Measurements from ENCODE around the gene SIGLEC15. TPM values are rescaled to one million over a fixed set of nuclear protein-coding genes. Genes with fewer than 3 reads are reported as not detected.

SIGLEC15 gene
- total RNA-seq, result 0.26 TPM in 1 of 2 replicates, not detected in the other

DNA sequence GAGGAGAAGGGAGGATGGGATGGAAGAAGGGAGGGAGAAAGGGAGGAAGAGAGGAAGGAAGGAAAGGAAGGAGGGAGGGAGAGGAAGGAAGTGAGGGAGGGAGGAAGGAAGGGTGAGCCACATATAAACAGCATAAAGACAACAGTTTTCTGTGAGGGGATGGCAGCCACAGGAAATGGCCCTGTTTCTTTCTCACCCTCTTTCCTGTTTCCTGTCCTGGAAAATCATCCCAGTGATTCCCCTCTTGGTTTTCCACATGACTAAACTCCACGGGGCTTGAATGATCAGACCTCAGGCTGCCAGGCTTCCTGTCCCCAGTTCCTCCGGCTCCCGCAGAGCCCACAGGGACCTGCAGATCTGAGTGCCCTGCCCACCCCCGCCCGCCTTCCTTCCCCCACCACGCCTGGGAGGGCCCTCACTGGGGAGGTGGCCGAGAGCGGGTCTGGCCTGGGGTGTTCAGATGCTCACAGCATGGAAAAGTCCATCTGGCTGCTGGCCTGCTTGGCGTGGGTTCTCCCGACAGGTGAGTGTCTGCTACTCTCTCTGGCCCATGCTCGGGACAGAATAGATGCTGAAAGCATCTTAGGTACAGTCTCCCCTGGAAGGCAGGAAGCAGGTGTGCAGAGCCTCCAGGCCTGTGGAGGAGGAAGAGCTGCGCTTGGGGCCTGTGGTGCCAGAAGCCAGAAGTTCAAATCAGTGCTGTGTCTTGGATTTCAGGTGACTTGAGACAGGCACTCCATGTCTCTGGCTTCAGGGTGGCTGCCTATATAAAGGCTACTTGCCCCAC, at the start of gene SIGLEC15:
SIGLEC15 (plus strand) TSS at position 418 of the 787 bp plus-strand sequence; CDS start at position 472, 54 bp downstream.
- Histone ChIP-seq H3K36me3 (ENCODE audit: control insufficient read depth, insufficient read depth, low read length) (no peaks in the 10 kb centered on the region), H3K4me3 (ENCODE audit: low read depth, low read length) (no peak within 1 kb of the TSS), H3K27me3 (ENCODE audit: control insufficient read depth, insufficient read depth, low read length) (no peaks in the 10 kb centered on the region)
- no peak for FAIRE-seq
- no peak for TF ChIP-seq CTCF (IDR thresholded peaks at IDR 0.05; ENCODE audit: insufficient read depth, low read length, severe bottlenecking)
- DNase-seq (ENCODE audit: low read depth), result no peak

DNA sequence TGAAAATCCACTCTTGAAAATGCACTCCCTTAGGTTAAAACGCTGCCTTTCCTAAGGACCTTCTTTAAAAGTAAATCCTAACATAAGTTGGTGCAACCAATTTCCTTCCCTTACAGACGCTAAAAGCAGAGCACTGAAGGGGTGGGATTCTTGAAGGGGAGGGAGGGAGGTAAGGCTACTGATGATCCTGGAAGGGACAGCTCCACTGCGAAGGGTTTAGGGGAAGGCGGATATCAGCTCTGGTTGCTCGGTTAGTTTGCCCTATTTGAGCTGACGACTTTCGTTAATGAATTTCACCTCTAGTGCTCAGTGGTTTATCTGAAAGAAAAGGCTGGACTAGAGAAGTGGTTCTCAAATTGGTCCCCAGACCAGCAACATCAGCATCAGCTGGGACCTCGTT, 49.7 kb upstream of the SIGLEC15 start:
- H3K27me3 ChIP-seq (ENCODE audit: control insufficient read depth, insufficient read depth, low read length), result no peaks in the 10 kb centered on the region
- no peaks in the 10 kb centered on the region for H3K36me3 ChIP-seq (ENCODE audit: control insufficient read depth, insufficient read depth, low read length)
- no peak for TF ChIP-seq CTCF (IDR thresholded peaks at IDR 0.05; ENCODE audit: insufficient read depth, low read length, severe bottlenecking)
- FAIRE-seq, result no peak
- H3K4me3 ChIP-seq (ENCODE audit: low read depth, low read length), result peak overlapping the region; percentile 59
- no peak for DNase-seq (ENCODE audit: low read depth)

DNA sequence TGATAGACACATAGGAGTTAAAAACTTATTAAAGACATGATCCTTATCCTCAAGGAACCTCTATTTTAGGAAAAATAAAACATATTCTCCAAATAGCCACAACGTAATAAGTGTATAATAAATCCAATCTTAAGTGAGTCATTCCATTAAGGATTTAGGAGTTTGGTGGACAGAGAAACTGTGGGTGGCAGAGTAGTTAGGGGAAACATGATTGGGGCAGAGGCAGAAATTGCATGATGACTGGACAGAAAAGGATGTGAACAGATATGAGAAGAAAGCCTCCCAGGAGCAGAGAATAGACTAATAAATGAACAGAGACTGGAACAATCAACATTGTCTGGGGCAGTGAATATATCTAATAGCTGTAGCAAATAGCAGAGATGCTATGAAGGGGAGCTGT, 48.1 kb upstream of the SIGLEC15 start:
- H3K4me3 ChIP-seq (ENCODE audit: low read depth, low read length), result no peak overlapping the region
- H3K27me3 ChIP-seq (ENCODE audit: control insufficient read depth, insufficient read depth, low read length), result no peaks in the 10 kb centered on the region
- no peak for FAIRE-seq
- no peak for TF ChIP-seq CTCF (IDR thresholded peaks at IDR 0.05; ENCODE audit: insufficient read depth, low read length, severe bottlenecking)
- peak; percentile 80 for DNase-seq (ENCODE audit: low read depth)
- H3K36me3 ChIP-seq (ENCODE audit: control insufficient read depth, insufficient read depth, low read length), result no peaks in the 10 kb centered on the region

GRCh38 chr18:45780568-45780967, 44.9 kb upstream of the SIGLEC15 start:
- FAIRE-seq (no peak), DNase-seq (ENCODE audit: low read depth) (no peak)
- Histone ChIP-seq H3K36me3 (ENCODE audit: control insufficient read depth, insufficient read depth, low read length) (no peaks in the 10 kb centered on the region), H3K27me3 (ENCODE audit: control insufficient read depth, insufficient read depth, low read length) (no peaks in the 10 kb centered on the region), H3K4me3 (ENCODE audit: low read depth, low read length) (no peak overlapping the region)
- TF ChIP-seq CTCF (IDR thresholded peaks at IDR 0.05; ENCODE audit: insufficient read depth, low read length, severe bottlenecking), result no peak

- H3K36me3 ChIP-seq (ENCODE audit: control insufficient read depth, insufficient read depth, low read length), result no peaks in the 10 kb centered on the region
- H3K4me3 ChIP-seq (ENCODE audit: low read depth, low read length), result no peak overlapping the region
- no peak for FAIRE-seq
- no peak for DNase-seq (ENCODE audit: low read depth)
- no peaks in the 10 kb centered on the region for H3K27me3 ChIP-seq (ENCODE audit: control insufficient read depth, insufficient read depth, low read length)
- TF ChIP-seq CTCF (IDR thresholded peaks at IDR 0.05; ENCODE audit: insufficient read depth, low read length, severe bottlenecking), result no peak
Measured at GRCh38 chr18:45782662-45783061, 42.8 kb upstream of the SIGLEC15 start.

Data from bronchial epithelial cell (primary cell).